Peyer's patch (tissue), 4 donors: ENCODE results near the gene SPRN.

Experiments
- CTCF ChIP-seq, 6 experiments: fragments of 450-650 bp in 4 of 6; fragments of 200-600 bp in 2 of 6; sonication (generic) in 1 of 6; IDR thresholded peaks; one replicate each; pipeline ENCODE4 v1.5.1; 2017 to 2019; ENCODE audit warnings: antibody characterized with exemption in 6 of 6, mild to moderate bottlenecking in 3 of 6, moderate library complexity in 1 of 6
- POLR2A ChIP-seq, 2 donors: fragments of 450-650 bp; IDR thresholded peaks; one replicate each; pipeline ENCODE4 v1.5.1; 2017; ENCODE audit warnings: antibody characterized with exemption in 2 of 2, mild to moderate bottlenecking in 2 of 2, moderate library complexity in 2 of 2

GRCh38 chr10:133411523-133412380, 12.7 kb downstream of the SPRN start:
- no peak for TF ChIP-seq POLR2A (IDR thresholded peaks at IDR 0.05)
- no peak for TF ChIP-seq CTCF (IDR thresholded peaks at IDR 0.05)
